Mammary epithelial cell (primary cell): ENCODE data around the gene SH3BP2.

Experiments used
- EZH2 ChIP-seq: IDR thresholded peaks from 2 replicates; pipeline ENCODE4 v1.6.1; 2012; ENCODE audit warnings: low read length, inconsistent platforms, borderline replicate concordance
- TF ChIP-seq, protein P1 (sequence below), 2 donors: IDR thresholded peaks in 1 of 2; conservative IDR thresholded peaks in 1 of 2; 2 replicates each; pipeline ENCODE4 v1.5.1; 2011 to 2012; ENCODE audit warnings: inconsistent platforms in 2 of 2, low read length in 2 of 2, mild to moderate bottlenecking in 2 of 2, control low read depth in 1 of 2, low read depth in 1 of 2; ENCODE audit not compliant: insufficient read depth in 1 of 2; ENCODE audit errors: extremely low read depth in 1 of 2

DNA sequence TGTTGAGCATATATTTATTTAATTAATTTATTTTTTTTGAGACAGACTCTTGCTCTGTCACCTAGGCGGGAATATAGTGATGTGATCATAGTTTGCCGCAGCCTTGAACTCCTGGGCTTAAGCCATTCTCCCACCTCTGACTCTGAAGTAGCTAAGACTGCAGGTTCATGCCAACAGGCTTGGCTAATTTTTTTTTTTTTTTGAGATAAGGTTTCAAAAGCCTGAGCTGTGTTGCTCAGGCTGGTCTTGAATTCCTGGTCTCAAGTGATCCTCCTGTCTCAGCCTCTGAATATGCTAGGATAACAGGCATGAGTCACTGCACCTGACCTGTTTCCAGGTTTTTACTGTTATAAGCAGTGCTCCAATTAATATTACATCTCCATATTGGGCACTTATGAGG lies 55.6 kb downstream of the SH3BP2 start:
- TF ChIP-seq, protein P1, sequence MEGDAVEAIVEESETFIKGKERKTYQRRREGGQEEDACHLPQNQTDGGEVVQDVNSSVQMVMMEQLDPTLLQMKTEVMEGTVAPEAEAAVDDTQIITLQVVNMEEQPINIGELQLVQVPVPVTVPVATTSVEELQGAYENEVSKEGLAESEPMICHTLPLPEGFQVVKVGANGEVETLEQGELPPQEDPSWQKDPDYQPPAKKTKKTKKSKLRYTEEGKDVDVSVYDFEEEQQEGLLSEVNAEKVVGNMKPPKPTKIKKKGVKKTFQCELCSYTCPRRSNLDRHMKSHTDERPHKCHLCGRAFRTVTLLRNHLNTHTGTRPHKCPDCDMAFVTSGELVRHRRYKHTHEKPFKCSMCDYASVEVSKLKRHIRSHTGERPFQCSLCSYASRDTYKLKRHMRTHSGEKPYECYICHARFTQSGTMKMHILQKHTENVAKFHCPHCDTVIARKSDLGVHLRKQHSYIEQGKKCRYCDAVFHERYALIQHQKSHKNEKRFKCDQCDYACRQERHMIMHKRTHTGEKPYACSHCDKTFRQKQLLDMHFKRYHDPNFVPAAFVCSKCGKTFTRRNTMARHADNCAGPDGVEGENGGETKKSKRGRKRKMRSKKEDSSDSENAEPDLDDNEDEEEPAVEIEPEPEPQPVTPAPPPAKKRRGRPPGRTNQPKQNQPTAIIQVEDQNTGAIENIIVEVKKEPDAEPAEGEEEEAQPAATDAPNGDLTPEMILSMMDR (conservative IDR thresholded peaks at IDR 0.05 in 1 of 2, IDR thresholded peaks at IDR 0.05 in 1 of 2; ENCODE audit: extremely low read depth in 1 of 2, insufficient read depth in 1 of 2, low read depth in 1 of 2, low read length in 2 of 2), result no peak
- no peak for TF ChIP-seq EZH2
